ENCODE data around the gene NHLRC1.

DNA sequence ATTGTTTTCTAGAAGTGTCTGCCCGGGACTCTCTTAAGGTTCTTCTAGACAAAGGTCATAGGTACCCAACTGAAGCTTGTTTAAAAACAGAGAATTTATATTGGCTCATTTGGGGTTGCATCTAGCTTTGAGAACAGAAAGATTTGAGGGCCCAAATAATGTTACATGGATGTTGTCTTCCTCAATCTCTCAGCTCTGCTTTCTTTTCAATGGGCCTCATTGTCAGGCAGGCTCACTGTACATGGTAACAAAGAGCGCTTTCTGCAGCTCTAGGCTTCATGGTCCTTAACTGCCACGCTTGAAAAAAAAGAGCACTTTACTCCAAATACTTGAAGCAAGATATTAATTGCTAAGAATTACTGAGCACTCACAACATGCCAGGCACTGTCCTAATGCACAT, 22.2 kb downstream of the NHLRC1 start:
- TF ChIP-seq, protein P1, sequence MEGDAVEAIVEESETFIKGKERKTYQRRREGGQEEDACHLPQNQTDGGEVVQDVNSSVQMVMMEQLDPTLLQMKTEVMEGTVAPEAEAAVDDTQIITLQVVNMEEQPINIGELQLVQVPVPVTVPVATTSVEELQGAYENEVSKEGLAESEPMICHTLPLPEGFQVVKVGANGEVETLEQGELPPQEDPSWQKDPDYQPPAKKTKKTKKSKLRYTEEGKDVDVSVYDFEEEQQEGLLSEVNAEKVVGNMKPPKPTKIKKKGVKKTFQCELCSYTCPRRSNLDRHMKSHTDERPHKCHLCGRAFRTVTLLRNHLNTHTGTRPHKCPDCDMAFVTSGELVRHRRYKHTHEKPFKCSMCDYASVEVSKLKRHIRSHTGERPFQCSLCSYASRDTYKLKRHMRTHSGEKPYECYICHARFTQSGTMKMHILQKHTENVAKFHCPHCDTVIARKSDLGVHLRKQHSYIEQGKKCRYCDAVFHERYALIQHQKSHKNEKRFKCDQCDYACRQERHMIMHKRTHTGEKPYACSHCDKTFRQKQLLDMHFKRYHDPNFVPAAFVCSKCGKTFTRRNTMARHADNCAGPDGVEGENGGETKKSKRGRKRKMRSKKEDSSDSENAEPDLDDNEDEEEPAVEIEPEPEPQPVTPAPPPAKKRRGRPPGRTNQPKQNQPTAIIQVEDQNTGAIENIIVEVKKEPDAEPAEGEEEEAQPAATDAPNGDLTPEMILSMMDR (IDR thresholded peaks at IDR 0.05; ENCODE audit: poor library complexity, severe bottlenecking), result no peak
- no peak for TF ChIP-seq EZH2 (IDR thresholded peaks at IDR 0.05; ENCODE audit: borderline replicate concordance, insufficient read depth, low read length, poor library complexity, severe bottlenecking)

Measured in neural cell (in vitro differentiated cells).